Measurements from ENCODE around the gene MLIP.

DNA sequence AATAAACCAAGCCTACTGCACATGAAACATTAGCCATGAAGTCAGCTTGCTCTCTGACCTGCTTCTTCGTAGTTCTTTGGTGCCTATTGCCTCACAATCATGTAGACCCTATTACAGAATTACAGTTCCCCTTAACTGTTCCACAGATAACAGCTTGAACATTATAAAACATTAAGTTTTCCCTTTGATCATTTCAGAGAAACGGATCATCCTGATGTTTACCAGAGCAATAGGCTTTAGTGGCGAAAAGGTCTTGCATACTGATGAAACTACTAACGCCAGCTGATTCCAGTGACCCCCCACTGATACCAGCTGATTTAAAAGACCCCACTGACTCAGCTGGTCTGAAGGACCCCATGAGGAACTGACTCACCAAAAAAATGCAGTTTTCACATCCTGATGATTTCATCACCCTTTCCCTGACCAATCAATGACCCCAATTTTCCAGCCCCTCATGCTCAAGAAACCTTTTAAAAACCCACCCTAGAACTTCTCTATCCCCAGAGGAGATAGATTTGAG, 39.4 kb upstream of the MLIP start:
- TF ChIP-seq POLR2AphosphoS5 (IDR thresholded peaks at IDR 0.05): no peak
- TF ChIP-seq, protein P1, sequence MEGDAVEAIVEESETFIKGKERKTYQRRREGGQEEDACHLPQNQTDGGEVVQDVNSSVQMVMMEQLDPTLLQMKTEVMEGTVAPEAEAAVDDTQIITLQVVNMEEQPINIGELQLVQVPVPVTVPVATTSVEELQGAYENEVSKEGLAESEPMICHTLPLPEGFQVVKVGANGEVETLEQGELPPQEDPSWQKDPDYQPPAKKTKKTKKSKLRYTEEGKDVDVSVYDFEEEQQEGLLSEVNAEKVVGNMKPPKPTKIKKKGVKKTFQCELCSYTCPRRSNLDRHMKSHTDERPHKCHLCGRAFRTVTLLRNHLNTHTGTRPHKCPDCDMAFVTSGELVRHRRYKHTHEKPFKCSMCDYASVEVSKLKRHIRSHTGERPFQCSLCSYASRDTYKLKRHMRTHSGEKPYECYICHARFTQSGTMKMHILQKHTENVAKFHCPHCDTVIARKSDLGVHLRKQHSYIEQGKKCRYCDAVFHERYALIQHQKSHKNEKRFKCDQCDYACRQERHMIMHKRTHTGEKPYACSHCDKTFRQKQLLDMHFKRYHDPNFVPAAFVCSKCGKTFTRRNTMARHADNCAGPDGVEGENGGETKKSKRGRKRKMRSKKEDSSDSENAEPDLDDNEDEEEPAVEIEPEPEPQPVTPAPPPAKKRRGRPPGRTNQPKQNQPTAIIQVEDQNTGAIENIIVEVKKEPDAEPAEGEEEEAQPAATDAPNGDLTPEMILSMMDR (IDR thresholded peaks at IDR 0.05 in 8 of 11, conservative IDR thresholded peaks at IDR 0.05 in 3 of 11): no peak

Data from spleen (tissue), 7 donors.